Renal cortex interstitium (tissue), 11 donors: ENCODE measurements around the gene ITPK1. TPM values are rescaled to one million over a fixed set of nuclear protein-coding genes. Genes with fewer than 3 reads are reported as not detected.

Source experiments
- DNase-seq, 11 donors: peaks; one replicate each; pipeline ENCODE4 v3.0.0-alpha.2; 2013; ENCODE audit warnings: low read depth in 9 of 11, low spot score in 4 of 11; ENCODE audit errors: extremely low read depth in 1 of 11
- polyA plus RNA-seq, 3 donors: library from polyadenylated mRNA; unstranded; fragments of 120-200 nt; gene quantifications; one replicate each; pipeline ENCODE4 v1.2.1, GENCODE V29; 2013; ENCODE audit not compliant: insufficient read length in 3 of 3

ITPK1 gene
- polyA plus RNA-seq, 3 donors, result 27.5 to 40.5 (median 33.0) TPM

DNA sequence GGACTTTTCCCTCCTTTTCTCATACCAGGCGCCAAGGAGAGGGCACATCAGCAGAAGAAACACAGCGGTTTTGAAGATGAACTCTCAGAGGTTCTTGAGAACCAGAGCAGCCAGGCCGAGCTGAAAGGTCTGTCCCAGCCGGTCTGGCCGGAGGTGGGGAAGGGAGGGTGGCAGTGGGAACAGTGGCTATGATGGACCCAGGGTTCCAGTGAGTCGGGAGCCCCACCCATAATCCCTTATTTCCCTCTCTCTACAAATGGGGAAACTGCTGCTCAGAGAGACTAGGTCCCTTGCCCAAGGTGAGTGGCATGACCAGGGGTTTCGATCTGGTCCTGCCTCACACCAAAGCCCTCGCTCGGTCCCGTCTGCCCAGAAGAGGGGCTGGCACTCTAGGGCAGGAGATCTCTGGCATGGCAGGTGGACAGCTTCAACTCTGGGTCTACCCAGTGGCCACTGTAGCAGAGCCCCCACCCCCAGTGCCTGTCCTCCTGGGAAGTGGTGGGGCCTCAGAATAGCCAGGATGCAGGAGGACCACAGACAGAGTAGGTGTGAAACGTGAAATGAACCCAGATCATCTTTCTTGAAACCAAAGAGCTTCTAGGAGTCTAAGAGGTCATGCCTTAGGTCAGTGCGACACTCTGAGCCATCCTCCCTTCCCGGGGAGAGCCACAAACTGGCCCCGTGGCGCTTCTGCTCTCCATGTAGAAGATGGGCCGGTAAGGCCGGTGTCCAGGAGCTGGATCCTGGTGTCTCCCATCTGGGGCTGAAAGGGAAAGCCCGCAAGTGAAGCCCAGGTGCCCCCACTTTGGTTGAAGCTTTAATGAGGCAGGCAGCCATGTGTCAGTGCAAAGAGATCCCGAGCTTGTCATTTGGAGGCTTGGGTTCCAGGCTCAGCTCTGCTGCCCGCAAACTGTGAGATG lies 185.8 kb downstream of the ITPK1 start:
- no peak for DNase-seq

DNA sequence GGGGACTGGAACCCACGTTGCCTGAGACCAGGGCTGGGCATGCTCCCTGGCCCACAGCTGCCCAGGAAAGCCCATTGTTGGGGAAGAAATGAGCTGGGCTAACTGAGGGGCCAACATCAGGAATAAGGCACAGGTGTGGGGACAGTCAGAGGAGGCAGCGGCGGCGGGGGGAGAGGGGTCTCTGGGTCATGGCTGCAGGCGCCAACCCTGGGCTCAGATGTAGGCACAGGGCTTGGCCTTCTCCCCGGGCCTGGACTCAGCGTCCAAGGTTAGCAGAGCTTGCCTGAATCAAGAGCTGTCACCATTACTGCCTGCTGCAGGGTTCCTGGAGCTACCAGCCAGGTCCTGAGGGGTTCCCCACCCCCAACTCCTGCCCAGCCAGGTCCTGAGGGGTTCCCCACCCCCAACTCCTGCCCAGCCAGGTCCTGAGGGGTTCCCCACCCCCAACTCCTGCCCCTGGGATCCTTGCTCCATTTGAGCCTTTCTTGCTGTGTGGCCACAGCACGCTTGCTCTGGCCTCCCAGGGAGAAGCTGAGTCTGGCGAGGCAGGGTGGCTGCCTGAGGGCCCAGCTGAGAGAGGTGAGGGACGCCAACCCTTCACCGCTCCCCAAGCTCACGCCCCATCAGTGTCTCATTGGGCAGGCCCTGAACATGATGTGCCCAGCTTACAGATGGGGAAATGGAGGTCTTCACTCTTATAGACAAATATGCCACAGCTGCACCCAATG lies 186.6 kb downstream of the ITPK1 start:
- no peak for DNase-seq

GRCh38 chr14:92928258-92928629 lies 187.5 kb downstream of the ITPK1 start:
- DNase-seq, result no peak

- no peak for DNase-seq
Measured at GRCh38 chr14:92927349-92928257, 188.1 kb downstream of the ITPK1 start.

DNA sequence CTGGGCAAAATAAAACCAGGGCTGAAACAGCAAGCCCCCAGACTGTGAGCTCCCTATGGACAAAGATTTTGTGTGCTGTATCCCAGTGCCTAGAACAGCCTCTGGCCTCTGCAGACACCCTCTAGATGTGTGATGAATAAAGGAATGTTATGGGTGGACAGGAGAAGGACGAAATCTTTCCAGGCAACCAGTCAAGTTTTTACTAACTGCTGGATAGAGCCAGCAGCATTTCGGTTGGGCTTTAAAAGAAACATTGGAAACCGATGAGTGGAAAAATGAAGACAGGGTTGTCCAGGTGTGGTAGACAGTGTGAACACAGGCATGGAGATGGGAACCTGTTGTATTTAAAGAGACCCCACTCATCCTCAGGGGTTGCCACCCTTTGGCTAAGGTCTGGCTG lies 188.8 kb downstream of the ITPK1 start:
- no peak for DNase-seq

GRCh38 chr14:92926180-92926845 lies 189.4 kb downstream of the ITPK1 start:
- no peak for DNase-seq

DNA sequence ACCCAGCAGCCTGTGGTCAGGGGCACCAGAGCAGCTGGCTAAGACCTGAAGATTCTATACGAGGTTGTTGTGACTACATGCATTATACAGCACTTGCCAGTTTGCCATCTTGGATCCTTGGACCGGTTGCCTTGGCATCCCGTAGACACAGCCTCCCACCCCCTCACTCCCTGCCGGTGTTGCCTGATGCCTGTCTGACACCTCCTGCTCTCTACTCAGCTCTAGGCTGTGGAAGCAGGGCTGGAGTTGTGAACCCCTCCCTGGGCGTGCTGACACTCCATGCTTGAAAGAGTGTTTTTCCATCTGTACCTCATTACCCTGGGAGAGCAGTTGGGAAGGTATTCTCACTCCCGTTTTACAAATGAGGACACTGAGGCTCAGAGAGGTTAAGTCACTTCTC lies 190.3 kb downstream of the ITPK1 start:
- DNase-seq, result no peak

GRCh38 chr14:92924247-92924646 lies 191.5 kb downstream of the ITPK1 start:
- DNase-seq, result no peak

GRCh38 chr14:92923744-92924103 lies 192.0 kb downstream of the ITPK1 start:
- no peak for DNase-seq

- DNase-seq, result peak; percentile 37 to 75 (median 65)
Measured at GRCh38 chr14:92922883-92923743, 192.6 kb downstream of the ITPK1 start, which contains the start of gene CHGA. CHGA (plus strand) TSS chr14:92923150; CDS start chr14:92923360, 210 bp downstream.

- DNase-seq, result no peak
Measured at GRCh38 chr14:92922155-92922735, 193.5 kb downstream of the ITPK1 start.

GRCh38 chr14:92920001-92920400 lies 195.7 kb downstream of the ITPK1 start:
- DNase-seq, result no peak

DNA sequence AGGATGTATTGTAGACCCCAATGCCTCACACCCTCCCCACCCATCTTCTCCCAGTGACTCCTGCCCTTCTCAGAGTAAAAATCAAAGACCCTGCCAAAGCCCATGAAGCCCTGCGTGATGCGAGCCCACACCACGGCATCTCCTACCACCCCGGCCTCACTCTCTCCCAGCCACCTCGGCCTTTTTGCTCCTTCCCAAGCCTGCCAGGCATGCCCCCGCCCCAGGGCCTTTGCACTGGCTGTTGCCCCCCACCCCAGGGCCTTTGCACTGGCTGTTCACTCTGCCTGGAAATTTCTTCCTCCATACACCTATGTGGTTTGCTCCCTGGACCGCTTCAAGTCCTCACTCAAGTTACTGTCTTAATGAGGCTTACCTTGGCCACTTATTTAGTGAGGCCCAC lies 197.8 kb downstream of the ITPK1 start:
- DNase-seq, result no peak

- DNase-seq, result no peak
Measured at GRCh38 chr14:92917041-92917940, 198.4 kb downstream of the ITPK1 start.

DNA sequence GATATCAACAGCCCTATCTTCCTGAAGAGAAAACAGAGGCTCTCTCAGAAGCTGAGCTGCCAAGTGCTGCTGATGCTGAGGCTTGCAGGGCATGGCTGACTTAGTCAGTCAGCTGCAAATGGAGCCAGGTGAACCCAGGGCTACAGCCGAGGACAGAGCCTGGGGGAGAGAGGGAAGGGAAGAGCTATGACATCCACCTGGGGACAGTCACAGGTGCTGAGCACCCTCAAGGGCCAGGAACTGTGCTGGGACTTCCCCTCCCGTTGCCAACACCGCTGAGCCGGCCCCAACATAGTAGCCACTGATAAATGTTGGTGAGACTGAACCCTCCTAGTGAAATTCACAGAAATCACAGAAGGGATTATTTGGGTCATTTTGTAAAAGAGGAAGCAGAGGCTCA lies 199.5 kb downstream of the ITPK1 start:
- DNase-seq, result no peak

GRCh38 chr14:92914087-92914656 lies 201.6 kb downstream of the ITPK1 start:
- DNase-seq, result peak in 10 of 11 donors; percentile 20 to 46 (median 34)
